Measurements from ENCODE around the gene SLC35B4.
"Not testable (repeated sequence)": the region's sequence is repeated elsewhere in the genome, so short reads cannot be mapped to it uniquely, and the experiment has no call there.

The SLC35B4 gene

GRCh38 chr7:134331393-134331792 lies 14.7 kb upstream of the SLC35B4 start:
- no peak for DNase-seq (ENCODE audit: low read depth)

- DNase-seq (ENCODE audit: low read depth), result no peak
These were observed 14.2 kb upstream of the SLC35B4 start for GRCh38 chr7:134330974-134331373.

- DNase-seq (ENCODE audit: low read depth), result no peak
These were observed 13.1 kb upstream of the SLC35B4 start for GRCh38 chr7:134329614-134330346.

GRCh38 chr7:134328900-134329299 lies 12.2 kb upstream of the SLC35B4 start:
- DNase-seq (ENCODE audit: low read depth), result no peak

- DNase-seq (ENCODE audit: low read depth), result peak; percentile 19
These were observed 11.2 kb upstream of the SLC35B4 start for GRCh38 chr7:134327896-134328295.

GRCh38 chr7:134324107-134324506 lies 7.4 kb upstream of the SLC35B4 start:
- no peak for DNase-seq (ENCODE audit: low read depth)

- no peak for DNase-seq (ENCODE audit: low read depth)
These were observed 3.5 kb upstream of the SLC35B4 start for GRCh38 chr7:134320201-134320600.

- DNase-seq (ENCODE audit: low read depth), result no peak
These were observed 1.7 kb upstream of the SLC35B4 start for GRCh38 chr7:134318443-134318842.

GRCh38 chr7:134317434-134317833 lies 704 bp upstream of the SLC35B4 start:
- DNase-seq (ENCODE audit: low read depth), result no peak

GRCh38 chr7:134315679-134316538 lies 821 bp downstream of the SLC35B4 start:
- no peak for DNase-seq (ENCODE audit: low read depth)

GRCh38 chr7:134313543-134313942 lies 3.2 kb downstream of the SLC35B4 start:
- no peak for DNase-seq (ENCODE audit: low read depth)

- no peak for DNase-seq (ENCODE audit: low read depth)
These were observed 4.0 kb downstream of the SLC35B4 start for GRCh38 chr7:134312717-134313116.

- no peak for DNase-seq (ENCODE audit: low read depth)
These were observed 4.9 kb downstream of the SLC35B4 start for GRCh38 chr7:134311807-134312206.

- no peak for DNase-seq (ENCODE audit: low read depth)
These were observed 8.2 kb downstream of the SLC35B4 start for GRCh38 chr7:134308548-134308947.

- no peak for DNase-seq (ENCODE audit: low read depth)
These were observed 9.4 kb downstream of the SLC35B4 start for GRCh38 chr7:134307320-134307719.

GRCh38 chr7:134302120-134302519 lies 14.6 kb downstream of the SLC35B4 start:
- DNase-seq (ENCODE audit: low read depth), result no peak

GRCh38 chr7:134301592-134301991 lies 15.1 kb downstream of the SLC35B4 start:
- DNase-seq (ENCODE audit: low read depth), result no peak

- DNase-seq (ENCODE audit: low read depth), result no peak
These were observed 15.7 kb downstream of the SLC35B4 start for GRCh38 chr7:134300988-134301387.

- DNase-seq (ENCODE audit: low read depth), result no peak
These were observed 17.6 kb downstream of the SLC35B4 start for GRCh38 chr7:134298902-134299683.

- DNase-seq (ENCODE audit: low read depth), result no peak
These were observed 19.2 kb downstream of the SLC35B4 start for GRCh38 chr7:134297489-134297888.

GRCh38 chr7:134295982-134296381 lies 20.7 kb downstream of the SLC35B4 start:
- DNase-seq (ENCODE audit: low read depth), result not testable (repeated sequence)

GRCh38 chr7:134293002-134293740 lies 23.6 kb downstream of the SLC35B4 start:
- no peak for DNase-seq (ENCODE audit: low read depth)

Measured in stimulated activated CD8-positive, alpha-beta memory T cell treated with anti-CD3 and anti-CD28 coated beads, Interleukin-7, amount 100 ng/mL, for 24 hours (primary cell).